Vagina (tissue), 2 donors: ENCODE results near the gene GRIK2.

ENCODE experiments used
- POLR2A ChIP-seq, 2 donors: fragments of 450-650 bp; IDR thresholded peaks; one replicate each; pipeline ENCODE4 v1.6.1; 2017; ENCODE audit warnings: antibody characterized with exemption in 2 of 2, mild to moderate bottlenecking in 2 of 2, moderate library complexity in 2 of 2
- TF ChIP-seq, protein P1 (sequence below), 3 experiments: fragments of 450-650 bp in 2 of 3; fragments of 200-600 bp in 1 of 3; sonication (generic) in 1 of 3; IDR thresholded peaks; one replicate each; pipeline ENCODE4 v1.5.1; 2017 to 2019; ENCODE audit warnings: antibody characterized with exemption in 3 of 3, mild to moderate bottlenecking in 2 of 3, moderate library complexity in 2 of 3

- TF ChIP-seq, protein P1, sequence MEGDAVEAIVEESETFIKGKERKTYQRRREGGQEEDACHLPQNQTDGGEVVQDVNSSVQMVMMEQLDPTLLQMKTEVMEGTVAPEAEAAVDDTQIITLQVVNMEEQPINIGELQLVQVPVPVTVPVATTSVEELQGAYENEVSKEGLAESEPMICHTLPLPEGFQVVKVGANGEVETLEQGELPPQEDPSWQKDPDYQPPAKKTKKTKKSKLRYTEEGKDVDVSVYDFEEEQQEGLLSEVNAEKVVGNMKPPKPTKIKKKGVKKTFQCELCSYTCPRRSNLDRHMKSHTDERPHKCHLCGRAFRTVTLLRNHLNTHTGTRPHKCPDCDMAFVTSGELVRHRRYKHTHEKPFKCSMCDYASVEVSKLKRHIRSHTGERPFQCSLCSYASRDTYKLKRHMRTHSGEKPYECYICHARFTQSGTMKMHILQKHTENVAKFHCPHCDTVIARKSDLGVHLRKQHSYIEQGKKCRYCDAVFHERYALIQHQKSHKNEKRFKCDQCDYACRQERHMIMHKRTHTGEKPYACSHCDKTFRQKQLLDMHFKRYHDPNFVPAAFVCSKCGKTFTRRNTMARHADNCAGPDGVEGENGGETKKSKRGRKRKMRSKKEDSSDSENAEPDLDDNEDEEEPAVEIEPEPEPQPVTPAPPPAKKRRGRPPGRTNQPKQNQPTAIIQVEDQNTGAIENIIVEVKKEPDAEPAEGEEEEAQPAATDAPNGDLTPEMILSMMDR (IDR thresholded peaks at IDR 0.05): no peak
- no peak for TF ChIP-seq POLR2A (IDR thresholded peaks at IDR 0.05)
Measured at GRCh38 chr6:101845172-101845571, 451.7 kb downstream of the GRIK2 start.
